Measurements from ENCODE around the gene PLA2G2D.
"Not testable (repeated sequence)": the region's sequence is repeated elsewhere in the genome, so short reads cannot be mapped to it uniquely, and the experiment has no call there.

Gene PLA2G2D

GRCh38 chr1:20142001-20142710, 22.8 kb upstream of the PLA2G2D start:
- DNase-seq, result no peak

GRCh38 chr1:20141466-20141865, 22.1 kb upstream of the PLA2G2D start:
- no peak for DNase-seq

DNA sequence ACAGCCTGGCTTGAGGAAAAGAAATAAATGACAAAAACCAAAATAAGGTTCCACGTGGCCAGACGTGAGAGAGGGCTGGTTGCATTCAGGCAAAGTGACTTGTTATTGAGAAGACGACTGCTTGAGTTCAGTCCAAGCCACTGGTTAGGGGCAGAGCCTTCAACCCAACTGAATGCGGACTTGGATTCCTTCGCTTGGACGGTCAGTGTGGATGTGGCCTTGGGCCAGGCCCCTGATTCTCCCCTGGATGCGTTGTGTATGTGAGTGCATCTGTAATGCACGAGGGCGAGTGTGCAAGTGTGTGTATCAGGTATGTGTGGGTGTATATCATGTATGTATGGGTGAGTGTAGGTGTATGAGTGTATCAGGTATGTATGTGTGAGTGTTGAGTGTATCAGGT, 21.7 kb upstream of the PLA2G2D start:
- no peak for DNase-seq

DNA sequence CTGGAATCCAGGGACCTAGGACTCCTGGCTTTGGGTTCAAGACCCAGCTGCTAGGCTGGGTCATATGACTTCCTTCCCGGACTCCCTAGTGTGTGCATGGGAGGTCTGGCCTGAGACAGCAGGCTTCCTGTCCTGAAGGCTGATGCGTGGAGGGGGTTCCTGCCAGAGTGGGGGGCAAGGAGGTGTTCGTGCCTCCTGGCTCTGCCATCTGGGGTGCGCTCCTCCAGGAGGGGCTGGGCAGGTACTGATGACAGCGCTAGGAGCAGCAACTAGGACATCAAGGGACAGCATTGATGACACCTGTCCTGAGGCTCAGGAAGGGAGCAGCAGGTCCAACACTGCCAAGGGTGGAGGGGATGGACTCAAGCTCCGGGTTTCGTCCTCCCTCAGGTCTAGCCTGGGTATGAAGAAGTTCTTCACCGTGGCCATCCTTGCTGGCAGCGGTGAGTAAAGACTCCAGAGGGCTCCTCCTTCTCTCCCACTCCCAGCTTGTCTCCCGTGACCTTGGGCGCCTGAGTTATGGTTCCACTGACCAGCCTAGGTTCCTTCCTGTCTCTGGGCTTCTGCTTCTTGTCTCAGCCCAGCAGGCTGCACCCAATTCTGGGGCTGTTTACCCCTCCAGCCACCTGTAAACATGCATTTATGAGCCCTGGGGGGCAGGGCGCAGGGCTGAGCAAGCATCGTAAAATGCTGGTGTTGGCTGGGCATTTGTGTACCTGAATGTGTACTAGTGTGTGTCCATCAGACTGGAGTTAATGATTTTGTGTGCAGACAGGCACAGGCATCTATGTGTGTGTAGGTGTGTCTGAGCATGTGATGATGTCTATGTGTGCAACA, 20.7 kb upstream of the PLA2G2D start:
- no peak for DNase-seq

DNA sequence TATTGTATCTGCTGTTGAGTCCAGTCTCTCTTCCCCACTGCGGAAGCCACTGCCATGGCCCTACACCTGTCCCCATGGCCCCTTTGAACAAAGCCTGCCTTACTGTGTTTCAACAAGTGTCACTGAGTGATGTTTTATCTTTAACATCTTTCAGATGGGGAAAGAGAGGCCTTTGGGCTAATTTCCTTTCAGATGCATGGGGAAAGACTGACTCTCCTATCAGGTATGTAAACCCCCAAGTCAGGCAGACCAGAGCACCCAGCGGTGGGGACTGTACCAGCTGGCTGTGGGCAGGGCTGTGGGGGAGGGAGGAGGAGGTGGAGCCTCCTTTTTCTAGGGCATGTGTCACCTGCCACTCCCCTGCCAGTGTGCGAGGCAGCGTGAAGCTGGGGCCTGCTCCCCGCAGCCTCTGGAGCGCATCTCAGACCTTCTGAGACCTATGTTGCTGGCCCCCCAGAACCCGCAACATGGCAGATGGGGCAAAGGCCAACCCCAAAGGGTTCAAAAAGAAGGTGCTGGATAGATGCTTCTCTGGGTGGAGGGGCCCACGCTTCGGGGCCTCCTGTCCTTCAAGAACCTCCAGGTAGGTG, 19.7 kb upstream of the PLA2G2D start, which contains the start of gene PLA2G2F:
Gene PLA2G2F, plus strand, starts transcription at position 363 of the 590 bp plus-strand sequence. Its CDS starts 105 bp downstream, at position 468.
- DNase-seq, result no peak

DNA sequence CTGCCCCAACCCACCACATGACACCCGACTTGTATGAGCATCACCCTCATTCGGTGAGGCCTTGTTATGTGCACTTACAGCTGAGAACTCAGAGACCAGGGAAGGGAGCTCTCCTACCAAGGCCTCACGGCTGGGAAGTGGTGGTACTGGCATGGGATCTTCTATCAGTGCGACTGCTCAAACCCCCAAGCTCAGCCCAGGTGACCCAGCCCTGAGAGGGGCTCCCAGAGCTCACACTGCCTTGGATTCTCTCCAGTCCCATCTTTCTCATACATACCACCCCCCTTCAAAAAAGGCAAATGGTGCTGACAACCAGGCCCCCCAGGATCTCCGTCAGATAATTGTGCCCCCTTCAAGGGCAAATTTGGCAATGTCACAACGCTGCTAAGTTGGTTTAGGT, 19.0 kb upstream of the PLA2G2D start:
- DNase-seq, result no peak

DNA sequence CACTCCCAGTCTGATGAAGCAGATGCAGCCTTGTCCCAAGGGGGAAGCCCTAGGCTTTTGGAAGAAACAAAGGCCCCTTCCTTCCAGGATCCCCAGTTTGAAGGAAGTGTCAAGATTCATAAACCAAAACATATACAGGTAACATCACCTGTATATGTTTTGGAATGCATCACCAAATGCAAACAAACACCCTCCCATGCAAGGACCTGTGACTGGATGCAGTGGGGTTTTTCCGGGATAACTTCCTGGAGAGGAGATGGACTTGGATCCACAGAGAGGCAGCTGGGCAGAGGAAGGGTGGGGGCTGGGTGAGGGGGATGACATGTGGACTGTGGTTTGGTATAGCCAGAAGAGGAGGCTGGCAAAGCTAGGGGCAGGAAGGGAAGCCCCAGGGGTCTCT, 18.3 kb upstream of the PLA2G2D start:
- no peak for DNase-seq

GRCh38 chr1:20137055-20137454, 17.7 kb upstream of the PLA2G2D start:
- DNase-seq, result no peak

- no peak for DNase-seq
Observed at GRCh38 chr1:20136249-20136648, 16.9 kb upstream of the PLA2G2D start.

DNA sequence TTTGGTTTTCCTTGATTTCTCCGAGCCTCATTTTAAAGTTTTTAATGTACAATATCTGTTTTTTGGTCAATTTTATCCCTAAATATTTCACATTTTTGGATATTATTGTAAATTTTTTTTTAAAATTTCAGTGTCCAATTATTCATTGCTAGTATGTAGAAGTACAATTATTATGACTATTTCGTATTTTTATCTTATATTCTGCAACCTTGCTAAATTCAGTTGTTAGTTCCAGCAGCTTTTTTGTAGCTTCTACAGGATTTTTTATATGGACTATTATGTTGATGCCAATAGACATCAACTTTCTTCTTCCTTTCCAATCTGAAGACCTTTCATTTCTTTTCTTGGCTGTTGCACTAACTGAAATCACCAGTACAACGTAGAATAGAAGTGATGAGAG, 15.7 kb upstream of the PLA2G2D start:
- no peak for DNase-seq

- DNase-seq, result not testable (repeated sequence)
Observed at GRCh38 chr1:20130518-20130917, 11.2 kb upstream of the PLA2G2D start.

DNA sequence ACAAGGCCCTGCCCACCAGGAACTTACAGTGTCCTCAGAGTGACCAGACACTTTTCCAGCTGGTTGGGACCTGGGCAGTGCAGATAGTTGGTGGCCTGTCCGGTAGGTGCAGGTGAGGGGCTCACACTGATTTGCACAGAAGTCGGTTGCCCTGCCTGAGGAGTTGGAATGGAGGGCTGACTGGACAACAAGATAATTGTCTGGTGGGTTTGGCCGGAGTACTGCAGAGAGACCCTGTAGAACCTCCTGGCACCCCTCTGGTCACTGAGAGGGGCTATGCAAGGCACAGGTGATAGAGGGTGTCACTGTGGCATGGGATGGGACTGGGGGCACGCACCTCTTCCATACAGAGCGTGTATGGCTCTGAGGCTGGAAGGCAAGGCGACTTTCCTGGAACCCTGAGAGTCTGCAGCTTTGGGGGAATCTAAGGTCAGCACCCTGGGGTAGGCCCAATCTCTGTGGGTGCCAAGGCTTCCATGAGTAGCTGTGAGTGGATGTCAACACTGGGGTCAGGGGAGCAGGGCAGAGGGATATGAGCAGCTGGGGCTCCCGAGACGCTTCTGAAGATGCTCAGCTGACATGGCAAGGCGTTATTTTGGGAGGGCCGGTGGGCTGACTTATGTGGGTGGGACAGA, 7.6 kb upstream of the PLA2G2D start:
- DNase-seq, result no peak

DNA sequence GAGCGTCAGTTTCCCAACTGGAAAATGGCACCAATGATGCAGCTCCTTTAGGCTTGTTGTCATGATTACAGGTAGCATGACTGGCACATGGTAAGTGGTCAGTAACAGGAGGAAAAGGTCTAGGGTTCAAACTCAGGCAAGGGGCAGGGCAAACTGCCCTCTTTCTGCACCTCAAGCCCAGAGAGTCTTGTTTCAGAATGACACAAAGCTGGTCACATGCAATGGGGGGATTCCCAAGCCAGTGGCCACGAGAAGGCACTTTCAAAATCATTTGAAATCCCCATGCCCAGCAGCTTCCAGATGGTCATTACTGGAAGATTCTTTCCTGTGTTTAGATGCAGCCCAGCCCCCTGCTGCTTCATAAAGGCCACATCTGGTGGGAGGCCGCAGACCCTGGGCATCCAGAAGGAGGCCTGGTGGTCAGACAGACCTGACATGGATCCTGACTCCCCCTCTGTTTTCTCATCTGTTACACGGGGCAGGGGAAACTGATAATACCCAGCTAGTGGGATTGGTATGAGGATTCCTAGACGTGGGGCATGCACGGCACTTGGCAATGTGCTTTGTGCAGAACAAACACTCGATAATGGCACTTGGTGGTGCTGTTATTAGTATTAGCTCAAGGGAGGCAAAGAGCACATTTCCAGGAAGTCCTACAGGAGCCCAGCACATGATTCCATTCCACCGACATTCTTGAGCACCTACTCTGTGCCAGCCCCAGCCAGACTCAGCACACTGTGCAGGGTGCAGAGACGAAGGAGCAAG, 6.9 kb upstream of the PLA2G2D start:
- DNase-seq, result no peak

DNA sequence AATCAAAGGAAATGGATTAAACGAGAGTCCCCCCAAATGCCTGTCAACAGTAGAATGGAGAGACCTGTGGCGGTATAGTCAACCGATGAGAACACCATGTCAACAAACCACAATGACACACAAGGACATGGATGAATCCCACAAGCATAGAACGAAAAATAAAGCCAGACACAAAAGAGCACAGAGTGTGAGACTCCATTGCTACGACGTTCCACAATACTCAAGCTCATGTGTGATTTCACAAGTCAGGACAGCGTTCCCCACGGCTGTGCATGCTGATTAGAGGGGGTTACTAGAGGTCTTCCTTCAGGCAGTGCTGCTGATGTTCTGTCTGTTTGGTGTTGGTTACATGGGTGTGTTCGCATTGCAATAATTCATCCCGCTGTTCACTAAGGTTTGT, 5.8 kb upstream of the PLA2G2D start:
- no peak for DNase-seq

GRCh38 chr1:20124456-20125057, 5.2 kb upstream of the PLA2G2D start:
- peak; percentile 1 for DNase-seq

DNA sequence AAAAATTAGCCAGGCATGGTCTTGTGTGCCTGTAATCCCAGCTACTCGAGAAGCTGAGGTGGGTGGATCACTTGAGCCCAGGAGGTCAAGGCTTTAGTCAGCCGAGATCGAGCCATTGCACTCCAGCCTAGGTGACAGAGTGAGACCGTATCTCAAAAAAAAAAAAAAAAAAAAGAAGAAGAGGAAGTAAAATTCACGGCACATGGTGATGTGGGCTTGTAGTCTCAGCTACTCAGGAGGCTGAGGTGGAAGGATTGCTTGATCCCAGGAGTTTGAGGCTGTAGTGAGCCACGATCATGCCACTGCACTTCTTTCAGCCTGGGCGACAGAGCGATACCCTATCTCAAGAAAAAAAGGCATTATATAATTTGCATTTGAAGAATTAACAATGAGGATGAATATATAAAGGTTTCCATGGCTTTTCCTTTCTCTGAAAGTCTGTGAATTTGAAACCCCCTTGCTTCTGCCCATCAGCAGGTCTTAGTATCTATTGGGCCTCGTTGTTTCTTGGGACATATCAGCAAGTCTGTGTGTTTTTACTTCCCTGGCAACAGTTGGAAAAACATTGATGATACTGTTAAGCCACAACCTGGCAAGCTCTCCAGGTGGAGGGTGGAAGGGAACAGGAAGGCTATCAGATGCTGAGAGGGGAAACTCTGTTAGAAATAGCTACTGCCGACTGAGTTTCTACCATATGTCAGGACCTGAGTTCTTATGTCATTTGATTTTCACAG, 4.6 kb upstream of the PLA2G2D start:
- no peak for DNase-seq

DNA sequence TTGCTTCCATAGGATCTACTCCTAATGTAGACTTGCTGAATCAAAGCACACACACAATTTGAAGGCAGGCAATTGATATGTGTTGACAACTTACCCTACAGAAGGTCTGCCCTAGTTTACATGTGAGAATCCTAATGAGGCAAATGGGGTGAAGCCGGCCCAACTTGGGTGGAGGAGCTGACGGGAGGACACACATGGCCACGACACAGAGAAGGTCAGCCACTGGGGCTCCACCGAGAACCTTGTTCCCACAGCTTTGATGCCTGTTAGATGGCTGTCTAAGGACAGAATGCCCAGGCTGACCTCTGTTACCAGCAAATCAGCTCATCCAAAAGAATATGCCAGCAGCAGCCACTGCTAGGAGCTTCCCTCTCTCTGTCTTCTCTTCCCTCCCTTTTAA, 1.5 kb upstream of the PLA2G2D start:
- DNase-seq, result no peak

DNA sequence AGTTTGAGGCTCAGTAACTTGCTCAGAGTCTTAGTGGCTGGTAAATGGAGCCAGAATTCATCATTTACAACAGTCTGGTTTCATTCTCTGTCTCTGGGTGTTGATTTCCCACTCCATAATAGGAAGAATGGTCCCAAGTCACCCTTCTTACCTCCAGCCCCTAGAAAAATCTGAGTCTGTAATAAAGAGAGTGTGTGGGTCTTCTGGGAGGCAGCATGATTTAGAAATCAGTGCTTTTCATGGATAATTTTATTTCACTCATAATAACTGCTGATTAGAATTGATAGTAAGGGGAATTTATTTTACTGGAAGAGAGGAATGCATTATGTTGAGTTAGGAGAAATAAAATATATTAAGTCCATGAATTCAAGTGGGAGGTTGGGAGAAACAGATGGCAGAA, 2.1 kb downstream of the PLA2G2D start:
- no peak for DNase-seq

DNA sequence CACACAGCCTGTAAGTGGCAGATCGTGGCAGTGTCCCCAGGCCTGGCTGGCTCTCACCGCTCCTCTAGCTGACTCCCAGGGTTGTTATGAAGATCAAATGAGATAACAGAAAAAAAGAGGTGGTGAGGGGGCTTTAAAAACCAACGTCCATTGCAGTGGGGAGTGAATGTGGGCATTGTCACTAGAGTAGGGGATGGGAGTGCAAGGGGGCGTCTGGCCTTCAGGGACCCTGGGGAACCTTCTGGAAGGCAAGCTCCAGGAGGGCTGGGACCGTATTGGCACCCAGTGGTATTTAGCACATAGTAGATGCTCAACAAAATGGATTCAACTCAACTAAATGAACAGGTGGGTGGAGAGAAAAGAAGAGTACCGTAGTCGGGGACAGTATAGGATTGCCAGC, 3.4 kb downstream of the PLA2G2D start:
- DNase-seq, result no peak

DNA sequence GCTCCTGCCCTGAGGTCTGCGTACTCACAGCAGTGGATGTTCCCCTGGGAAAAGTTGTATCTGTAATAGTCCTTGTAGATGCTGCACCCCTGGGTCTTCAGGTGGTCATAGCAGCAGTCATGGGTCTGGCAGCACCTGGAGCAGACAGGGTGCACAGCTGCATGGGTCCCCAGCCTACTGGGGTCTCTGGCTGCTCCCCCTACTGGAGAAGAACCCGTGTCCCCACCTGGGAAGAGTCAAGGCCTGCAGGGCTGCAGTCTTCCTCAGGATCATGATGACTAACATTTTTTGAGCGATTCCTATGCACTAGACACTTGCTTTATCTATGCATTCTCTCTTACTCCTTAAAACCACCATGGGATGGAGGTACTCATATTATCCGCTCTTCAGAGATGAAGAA, 3.9 kb downstream of the PLA2G2D start:
- DNase-seq, result no peak

DNA sequence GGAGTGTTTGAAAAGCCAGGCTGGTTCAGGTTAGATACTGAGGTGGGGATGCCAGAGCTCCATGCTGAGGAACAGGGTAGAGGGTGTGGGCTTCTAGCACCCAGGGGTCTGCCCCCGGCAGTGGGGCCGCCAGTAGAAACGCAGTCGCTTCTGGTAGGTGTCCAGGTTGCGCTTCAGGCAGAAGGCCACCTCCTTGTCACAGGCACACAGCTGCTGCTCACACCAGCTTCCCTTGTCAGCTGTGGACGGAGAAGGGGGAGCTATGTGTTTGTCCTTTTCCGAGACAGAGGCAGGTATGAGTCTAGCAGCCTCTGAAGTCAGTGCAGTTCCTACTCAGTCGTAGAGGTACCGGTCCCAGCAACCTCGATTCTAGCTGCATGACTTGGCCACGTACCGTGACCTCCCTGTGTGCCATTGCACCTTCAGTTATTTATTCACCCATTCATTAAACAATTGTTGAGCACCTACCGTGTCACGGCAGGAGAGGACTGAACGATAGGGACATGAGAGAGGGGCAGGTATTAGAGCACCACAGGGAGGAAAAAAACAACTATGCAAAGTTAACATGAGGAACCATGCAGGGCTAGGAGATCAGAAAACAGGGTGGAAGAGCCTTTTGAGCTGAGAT, 5.2 kb downstream of the PLA2G2D start:
- no peak for DNase-seq
